Lower leg skin (tissue), 4 donors: ENCODE measurements around the gene DLST. TPM values are rescaled to one million over a fixed set of nuclear protein-coding genes. Genes with fewer than 3 reads are reported as not detected.

Experiments used
- DNase-seq, 2 donors: peaks; one replicate each; pipeline ENCODE4 v3.0.0-alpha.2; 2019; ENCODE audit warnings: low spot score in 2 of 2
- H3K4me3 ChIP-seq: fragments of 200-600 bp; sonication (generic); 2 replicates; pipeline ENCODE4 v1.5.1; 2017; ENCODE audit warnings: mild to moderate bottlenecking, low read depth; ENCODE audit not compliant: poor library complexity, severe bottlenecking
- POLR2A ChIP-seq, 2 donors: fragments of 450-650 bp; IDR thresholded peaks; one replicate each; pipeline ENCODE4 v1.6.1; 2016 to 2017; ENCODE audit warnings: antibody characterized with exemption in 2 of 2, mild to moderate bottlenecking in 1 of 2, moderate library complexity in 1 of 2
- WGBS, 2 donors: methylation state at CpG; one replicate each; pipeline ENCODE4 v1.1.5; 2018; 5-methylcytosine and 5-hydroxymethylcytosine counted together
- intact Hi-C: fragments of 100-400 bp; cut with DNase I; formaldehyde crosslinking; loops from one replicate; pipeline ENCODE4 v1.15.0; 2023; ENCODE audit warnings: low total_unique reads
- total RNA-seq, 4 donors: library from RNA; depleted of rRNA; stranded (reverse); fragments of >200 nt; gene quantifications; one replicate each; pipeline ENCODE4 v1.1.0, GENCODE V29; 2016
- TF ChIP-seq, protein P1 (sequence below), 3 donors: fragments of 450-650 bp; IDR thresholded peaks; one replicate each; pipeline ENCODE4 v1.5.1; 2016; ENCODE audit warnings: antibody characterized with exemption in 3 of 3, mild to moderate bottlenecking in 3 of 3, moderate library complexity in 2 of 3

The DLST gene
- total RNA-seq, 4 donors from 2014 or later: 65.0 to 126 (median 73.8) TPM

DNA sequence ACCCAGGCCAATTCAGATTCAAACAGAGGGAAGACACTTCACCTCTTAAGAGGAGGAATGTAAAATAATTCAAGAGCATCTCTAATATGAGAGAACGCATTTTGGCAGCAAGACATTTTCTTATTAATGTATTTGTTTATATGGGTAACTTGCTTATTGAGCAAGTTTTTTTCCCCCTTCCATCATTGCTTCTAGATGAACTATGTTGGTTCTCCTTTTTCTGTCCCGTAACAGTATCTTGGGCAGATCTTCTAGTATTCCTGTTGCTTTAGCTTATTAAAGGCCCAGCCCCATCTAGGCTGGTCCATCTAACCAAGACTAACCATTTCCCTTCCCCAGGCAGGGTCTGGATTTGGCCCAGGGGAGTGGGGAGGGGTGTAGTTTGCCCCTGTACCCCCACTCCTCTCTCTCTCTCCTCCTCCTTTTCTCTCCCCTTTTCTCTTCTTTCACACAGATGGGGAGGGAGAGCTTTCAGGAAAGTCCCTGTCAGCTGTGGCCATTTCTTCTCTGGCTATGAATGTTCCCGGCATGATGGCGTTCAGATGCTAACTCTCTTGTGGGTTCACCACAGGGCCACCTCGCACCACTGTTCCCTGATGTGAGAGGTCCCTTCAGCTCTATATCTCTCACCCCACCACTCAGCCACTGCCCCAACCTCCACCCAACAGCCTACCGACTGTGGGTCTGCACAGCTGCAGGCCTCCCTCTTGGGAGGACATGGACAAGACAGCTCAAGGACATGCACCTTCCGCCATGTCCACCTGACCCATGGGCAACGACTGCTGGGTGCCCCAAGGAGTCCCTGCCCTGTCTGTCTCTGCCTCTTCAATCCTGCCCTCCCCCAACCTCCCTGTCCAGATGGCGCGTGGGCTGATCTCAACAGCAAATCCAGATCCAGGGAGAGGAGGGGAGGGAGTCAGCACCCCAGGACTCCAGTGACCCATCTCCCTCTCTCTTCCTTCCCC lies 57.1 kb downstream of the DLST start:
- no peak for TF ChIP-seq POLR2A (IDR thresholded peaks at IDR 0.05)
- TF ChIP-seq, protein P1, sequence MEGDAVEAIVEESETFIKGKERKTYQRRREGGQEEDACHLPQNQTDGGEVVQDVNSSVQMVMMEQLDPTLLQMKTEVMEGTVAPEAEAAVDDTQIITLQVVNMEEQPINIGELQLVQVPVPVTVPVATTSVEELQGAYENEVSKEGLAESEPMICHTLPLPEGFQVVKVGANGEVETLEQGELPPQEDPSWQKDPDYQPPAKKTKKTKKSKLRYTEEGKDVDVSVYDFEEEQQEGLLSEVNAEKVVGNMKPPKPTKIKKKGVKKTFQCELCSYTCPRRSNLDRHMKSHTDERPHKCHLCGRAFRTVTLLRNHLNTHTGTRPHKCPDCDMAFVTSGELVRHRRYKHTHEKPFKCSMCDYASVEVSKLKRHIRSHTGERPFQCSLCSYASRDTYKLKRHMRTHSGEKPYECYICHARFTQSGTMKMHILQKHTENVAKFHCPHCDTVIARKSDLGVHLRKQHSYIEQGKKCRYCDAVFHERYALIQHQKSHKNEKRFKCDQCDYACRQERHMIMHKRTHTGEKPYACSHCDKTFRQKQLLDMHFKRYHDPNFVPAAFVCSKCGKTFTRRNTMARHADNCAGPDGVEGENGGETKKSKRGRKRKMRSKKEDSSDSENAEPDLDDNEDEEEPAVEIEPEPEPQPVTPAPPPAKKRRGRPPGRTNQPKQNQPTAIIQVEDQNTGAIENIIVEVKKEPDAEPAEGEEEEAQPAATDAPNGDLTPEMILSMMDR (IDR thresholded peaks at IDR 0.05): no peak
- 92 to 94% methylated on average over 10 of the region's 10 CpGs for whole genome bisulfite sequencing, 2 donors
- no peak for DNase-seq
- no peak overlapping the region for H3K4me3 ChIP-seq
- intact Hi-C loops: no loop called here

DNA sequence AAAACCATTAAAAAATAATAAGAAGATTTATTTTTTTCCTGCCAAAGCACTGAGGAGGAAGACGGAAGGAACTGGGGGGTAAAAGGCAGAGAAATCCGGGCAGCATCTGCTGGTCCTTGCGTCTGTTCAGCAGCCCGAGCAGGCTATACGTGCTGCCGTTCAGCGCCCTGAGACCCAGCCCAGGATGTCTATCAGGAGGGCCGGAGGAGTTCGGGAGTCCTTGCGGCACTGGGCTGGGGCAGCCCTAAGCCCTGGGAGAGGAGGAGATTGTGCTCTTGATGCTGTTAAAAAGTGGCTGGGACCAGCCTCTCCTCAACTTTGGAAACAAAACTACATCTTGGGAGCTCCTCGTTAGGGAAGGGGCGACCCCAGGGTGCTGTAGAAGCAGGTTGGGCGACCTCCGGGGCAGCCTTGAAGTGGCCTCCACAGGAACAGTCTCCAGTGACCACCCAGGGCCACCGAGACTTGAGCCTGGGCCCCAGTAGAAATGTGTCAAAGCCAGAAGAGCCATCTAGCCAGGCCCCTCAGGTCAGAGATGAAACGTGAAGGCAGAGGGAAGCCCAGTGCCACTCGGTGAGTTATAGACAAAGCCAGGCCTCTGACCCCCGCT lies 59.3 kb downstream of the DLST start:
- H3K4me3 ChIP-seq: no peak overlapping the region
- WGBS, 2 donors: 86% methylated on average over 18 of the region's 18 CpGs
- TF ChIP-seq, protein P1 (IDR thresholded peaks at IDR 0.05): no peak
- TF ChIP-seq POLR2A (IDR thresholded peaks at IDR 0.05): no peak
- DNase-seq: no peak
- intact Hi-C loops: no loop called here

DNA sequence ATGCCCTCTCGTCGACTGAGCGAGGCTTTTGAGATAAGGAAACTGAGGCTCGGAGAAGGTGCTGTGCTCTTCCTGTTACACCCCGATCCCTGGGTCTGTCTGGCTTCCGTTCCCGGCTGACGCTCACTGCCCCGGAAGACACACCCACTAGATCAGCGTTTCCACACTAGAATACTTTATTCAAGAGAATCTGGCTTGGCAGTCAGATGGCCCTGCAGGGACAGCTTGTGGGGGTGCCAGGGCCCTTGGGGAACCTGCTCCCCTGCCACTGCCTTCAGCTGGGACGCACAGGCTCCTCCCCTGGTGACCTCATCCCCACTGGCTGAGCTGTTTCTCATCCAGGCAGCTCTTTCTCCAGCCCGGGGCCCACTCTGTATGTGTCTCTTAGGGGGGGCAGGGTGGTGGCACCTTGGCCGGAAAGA lies 60.0 kb downstream of the DLST start:
- 8 to 14% methylated on average over 13 of the region's 13 CpGs for WGBS, 2 donors
- TF ChIP-seq, protein P1 (IDR thresholded peaks at IDR 0.05): no peak
- no peak for TF ChIP-seq POLR2A (IDR thresholded peaks at IDR 0.05)
- DNase-seq: peak; percentile 71 to 92
- intact Hi-C loops: no loop called here
- H3K4me3 ChIP-seq: no peak overlapping the region

DNA sequence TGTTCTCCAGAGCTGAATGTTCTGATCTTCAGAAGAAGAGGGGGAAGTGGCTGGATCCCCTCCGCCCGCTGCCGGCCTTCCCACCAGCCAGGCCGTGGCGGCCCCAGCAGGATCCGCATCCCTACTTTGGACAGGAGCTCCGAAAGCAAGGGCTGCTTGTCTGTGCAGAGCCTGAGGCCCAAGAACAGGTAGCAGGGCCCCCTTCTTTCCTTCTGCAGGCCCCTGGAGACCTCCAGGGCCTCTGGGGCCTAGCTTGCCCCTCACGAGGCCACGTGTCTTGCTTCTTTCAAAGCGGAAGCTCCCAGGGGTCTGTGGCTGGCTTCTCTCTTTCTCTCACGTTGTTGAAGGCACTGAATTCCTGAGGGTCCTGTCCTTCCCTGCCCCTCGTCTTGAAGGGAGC lies 60.5 kb downstream of the DLST start:
- TF ChIP-seq POLR2A (IDR thresholded peaks at IDR 0.05): no peak
- TF ChIP-seq, protein P1 (IDR thresholded peaks at IDR 0.05): no peak
- 73 to 74% methylated on average over 12 of the region's 12 CpGs for WGBS, 2 donors
- H3K4me3 ChIP-seq: no peak overlapping the region
- intact Hi-C loops: no loop called here
- no peak for DNase-seq

DNA sequence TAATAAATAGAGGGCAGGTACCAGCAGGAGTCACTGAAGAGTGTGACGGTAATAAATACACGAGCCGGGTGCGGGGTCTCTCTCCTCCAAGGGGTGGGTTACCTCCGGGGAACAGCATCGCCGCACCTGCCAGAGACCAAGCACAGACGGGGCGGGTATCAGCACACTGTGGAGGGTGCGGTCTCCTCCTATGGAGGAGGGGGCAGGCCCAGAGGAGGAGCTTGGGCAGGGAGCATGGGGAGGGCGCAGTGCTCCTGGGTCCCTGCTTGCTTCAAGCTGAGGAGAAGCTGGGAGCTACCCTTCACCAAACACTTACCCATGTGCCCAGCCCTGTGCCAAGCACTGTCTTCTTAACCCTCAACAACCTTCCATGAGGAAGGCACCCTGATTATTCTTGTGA lies 60.9 kb downstream of the DLST start:
- TF ChIP-seq POLR2A (IDR thresholded peaks at IDR 0.05): no peak
- TF ChIP-seq, protein P1 (IDR thresholded peaks at IDR 0.05): no peak
- 79 to 81% methylated on average over 11 of the region's 11 CpGs for WGBS, 2 donors
- intact Hi-C loops: no loop called here
- no peak overlapping the region for H3K4me3 ChIP-seq
- DNase-seq: no peak
